ENCODE results near the gene DGCR2.

The DGCR2 gene

DNA sequence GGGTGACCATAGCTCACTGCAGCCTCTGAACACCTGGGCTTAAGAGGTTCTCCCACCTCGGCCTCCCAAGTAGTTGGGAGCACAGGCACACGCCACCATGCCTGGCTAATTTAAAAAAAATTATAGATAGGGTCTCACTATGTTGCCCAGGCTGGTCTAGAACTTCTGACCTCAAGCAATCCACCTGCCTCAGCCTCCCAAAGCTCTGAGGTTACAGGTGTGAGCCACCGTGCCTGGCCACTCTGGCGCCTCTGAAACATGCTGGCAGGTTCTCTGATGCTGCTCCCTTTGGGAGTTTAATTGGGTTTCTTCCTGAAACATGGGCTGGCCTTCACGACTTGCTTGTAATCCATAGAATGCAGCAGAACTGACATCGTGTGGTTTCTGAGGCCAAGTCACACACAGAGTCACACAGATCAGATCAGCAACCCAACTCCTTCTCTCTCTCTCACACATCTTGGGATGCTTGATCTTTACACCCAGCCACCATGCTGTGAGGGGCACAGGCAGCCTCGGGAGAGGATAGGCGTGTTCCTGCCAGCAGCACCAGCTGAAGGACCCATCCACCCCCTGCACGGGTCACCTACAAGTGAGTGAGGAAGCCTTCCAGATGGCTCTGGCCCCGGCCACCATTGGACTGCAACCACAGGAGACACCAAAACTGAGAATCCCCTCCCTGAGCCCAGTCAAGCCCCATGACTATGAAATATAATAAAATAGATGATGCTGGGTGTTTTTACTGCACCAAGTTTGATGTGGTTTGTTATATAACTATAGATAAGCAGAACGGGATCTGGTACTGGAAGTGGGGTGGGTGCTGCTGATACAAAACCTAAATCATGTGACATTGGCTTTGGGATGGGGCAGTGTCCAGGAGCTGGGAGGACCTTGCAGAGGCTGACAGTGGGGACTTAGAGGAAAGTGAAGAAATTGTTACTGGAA lies 31.0 kb upstream of the DGCR2 start:
- TF ChIP-seq RAD21 (IDR thresholded peaks at IDR 0.05; ENCODE audit: low read depth) (no peak), CREB1 (IDR thresholded peaks at IDR 0.05; ENCODE audit: low read depth) (no peak), TEAD4 (IDR thresholded peaks at IDR 0.05) (no peak), TCF12 (IDR thresholded peaks at IDR 0.05; ENCODE audit: low read depth) (no peak), YY1 (IDR thresholded peaks at IDR 0.05; ENCODE audit: low read depth) (no peak), EGR1 (IDR thresholded peaks at IDR 0.05) (no peak), CEBPB (IDR thresholded peaks at IDR 0.05) (no peak), FOXM1 (IDR thresholded peaks at IDR 0.05; ENCODE audit: borderline replicate concordance, low read depth) (no peak), TAF1 (IDR thresholded peaks at IDR 0.05; ENCODE audit: low read depth) (no peak), ZBTB7A (IDR thresholded peaks at IDR 0.05; ENCODE audit: low read depth) (no peak), EP300 (IDR thresholded peaks at IDR 0.05; ENCODE audit: borderline replicate concordance) (no peak), NFIC (IDR thresholded peaks at IDR 0.05) (no peak)
- TF ChIP-seq, protein P1, sequence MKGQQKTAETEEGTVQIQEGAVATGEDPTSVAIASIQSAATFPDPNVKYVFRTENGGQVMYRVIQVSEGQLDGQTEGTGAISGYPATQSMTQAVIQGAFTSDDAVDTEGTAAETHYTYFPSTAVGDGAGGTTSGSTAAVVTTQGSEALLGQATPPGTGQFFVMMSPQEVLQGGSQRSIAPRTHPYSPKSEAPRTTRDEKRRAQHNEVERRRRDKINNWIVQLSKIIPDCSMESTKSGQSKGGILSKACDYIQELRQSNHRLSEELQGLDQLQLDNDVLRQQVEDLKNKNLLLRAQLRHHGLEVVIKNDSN (IDR thresholded peaks at IDR 0.05): no peak
- TF ChIP-seq, protein P2, sequence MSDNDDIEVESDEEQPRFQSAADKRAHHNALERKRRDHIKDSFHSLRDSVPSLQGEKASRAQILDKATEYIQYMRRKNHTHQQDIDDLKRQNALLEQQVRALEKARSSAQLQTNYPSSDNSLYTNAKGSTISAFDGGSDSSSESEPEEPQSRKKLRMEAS (IDR thresholded peaks at IDR 0.05): no peak
- TF ChIP-seq, protein P3, sequence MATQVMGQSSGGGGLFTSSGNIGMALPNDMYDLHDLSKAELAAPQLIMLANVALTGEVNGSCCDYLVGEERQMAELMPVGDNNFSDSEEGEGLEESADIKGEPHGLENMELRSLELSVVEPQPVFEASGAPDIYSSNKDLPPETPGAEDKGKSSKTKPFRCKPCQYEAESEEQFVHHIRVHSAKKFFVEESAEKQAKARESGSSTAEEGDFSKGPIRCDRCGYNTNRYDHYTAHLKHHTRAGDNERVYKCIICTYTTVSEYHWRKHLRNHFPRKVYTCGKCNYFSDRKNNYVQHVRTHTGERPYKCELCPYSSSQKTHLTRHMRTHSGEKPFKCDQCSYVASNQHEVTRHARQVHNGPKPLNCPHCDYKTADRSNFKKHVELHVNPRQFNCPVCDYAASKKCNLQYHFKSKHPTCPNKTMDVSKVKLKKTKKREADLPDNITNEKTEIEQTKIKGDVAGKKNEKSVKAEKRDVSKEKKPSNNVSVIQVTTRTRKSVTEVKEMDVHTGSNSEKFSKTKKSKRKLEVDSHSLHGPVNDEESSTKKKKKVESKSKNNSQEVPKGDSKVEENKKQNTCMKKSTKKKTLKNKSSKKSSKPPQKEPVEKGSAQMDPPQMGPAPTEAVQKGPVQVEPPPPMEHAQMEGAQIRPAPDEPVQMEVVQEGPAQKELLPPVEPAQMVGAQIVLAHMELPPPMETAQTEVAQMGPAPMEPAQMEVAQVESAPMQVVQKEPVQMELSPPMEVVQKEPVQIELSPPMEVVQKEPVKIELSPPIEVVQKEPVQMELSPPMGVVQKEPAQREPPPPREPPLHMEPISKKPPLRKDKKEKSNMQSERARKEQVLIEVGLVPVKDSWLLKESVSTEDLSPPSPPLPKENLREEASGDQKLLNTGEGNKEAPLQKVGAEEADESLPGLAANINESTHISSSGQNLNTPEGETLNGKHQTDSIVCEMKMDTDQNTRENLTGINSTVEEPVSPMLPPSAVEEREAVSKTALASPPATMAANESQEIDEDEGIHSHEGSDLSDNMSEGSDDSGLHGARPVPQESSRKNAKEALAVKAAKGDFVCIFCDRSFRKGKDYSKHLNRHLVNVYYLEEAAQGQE (IDR thresholded peaks at IDR 0.05; ENCODE audit: low read depth): no peak

DNA sequence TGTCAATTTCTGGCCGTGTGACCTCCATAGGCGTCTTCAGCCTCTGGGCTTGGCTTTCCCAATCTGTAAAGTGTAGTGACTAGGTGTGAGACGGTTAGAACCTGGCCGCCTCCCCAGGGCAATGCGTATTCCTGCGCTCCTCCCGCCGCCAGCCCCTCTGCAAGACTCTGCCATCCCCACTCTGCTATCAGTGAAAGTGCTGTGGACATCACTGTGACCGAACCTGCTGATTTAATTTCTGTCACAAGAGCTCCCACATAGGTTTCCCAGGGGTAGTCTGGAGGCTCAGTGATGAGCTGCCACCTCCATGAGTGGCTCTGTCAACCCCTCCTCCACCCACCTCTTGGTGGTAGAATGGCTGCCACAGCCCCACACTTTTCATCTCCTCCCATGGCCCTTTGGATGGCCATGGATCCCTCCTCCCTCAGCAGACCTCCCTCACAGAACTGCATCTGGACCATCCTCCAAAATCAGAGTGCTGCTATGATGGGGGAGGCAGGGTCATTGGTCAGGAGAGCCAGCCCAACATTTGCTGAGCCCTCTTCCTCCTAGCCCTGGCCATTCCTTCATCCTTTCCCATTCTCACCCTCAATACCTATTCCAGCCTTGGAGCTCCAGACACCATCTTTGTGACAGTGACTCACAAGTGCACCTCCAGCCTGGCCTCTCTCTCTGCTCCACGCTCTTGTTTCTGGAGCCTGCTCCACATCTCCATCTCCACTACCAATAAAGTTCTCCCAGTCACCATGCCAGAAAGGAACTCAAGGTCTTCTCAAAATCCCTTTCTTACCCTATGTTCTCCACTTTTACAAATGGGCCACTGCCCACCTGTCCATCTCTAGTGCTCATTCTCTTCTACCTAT lies 29.3 kb upstream of the DGCR2 start:
- TF ChIP-seq FOXM1 (IDR thresholded peaks at IDR 0.05; ENCODE audit: borderline replicate concordance, low read depth): no peak
- TF ChIP-seq, protein P2 (IDR thresholded peaks at IDR 0.05): no peak

DNA sequence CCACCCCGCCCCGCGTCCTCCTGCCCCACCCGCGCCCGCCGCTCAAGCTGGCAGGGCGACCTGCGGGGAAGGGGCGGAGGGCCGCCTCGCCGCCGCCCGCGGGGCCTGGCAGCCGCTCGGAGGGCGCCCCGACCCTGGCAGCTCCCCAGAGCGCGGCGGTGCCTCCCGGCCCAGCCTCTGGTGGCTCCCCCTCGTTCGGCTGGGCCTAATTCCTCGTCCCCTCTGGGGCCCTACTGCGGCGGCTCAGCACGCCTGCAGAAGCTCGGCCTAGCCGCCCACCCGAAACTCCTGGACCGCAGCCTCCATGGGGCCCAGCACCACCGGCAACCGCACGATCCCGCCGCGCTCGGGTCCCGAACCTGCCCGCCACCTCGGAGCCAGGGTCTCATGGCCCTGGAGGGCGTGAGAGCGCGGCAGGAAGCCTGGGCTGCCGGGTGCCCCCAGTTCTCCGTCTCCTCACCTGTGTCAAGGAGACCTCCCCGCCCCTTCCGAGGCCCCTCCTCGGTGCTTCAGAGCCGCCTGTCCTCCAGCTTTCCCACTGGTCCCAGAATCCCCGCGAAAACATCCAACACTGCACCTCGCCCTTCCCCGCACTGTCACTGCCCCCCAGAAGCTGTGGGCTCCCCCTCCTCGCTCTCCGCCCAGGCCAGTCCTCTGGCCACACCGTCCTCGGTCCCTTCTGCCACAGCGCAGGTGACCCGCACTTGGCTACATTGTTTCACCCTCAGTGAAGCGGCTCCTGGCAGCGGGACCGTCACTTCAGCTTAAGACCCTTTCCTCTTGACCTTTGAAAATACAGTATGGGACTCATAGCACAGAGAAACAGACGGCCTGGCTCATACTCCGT lies 28.5 kb upstream of the DGCR2 start:
- TF ChIP-seq TCF12 (IDR thresholded peaks at IDR 0.05; ENCODE audit: low read depth): no peak
- TF ChIP-seq, protein P1 (IDR thresholded peaks at IDR 0.05): no peak
- TF ChIP-seq RAD21 (IDR thresholded peaks at IDR 0.05; ENCODE audit: low read depth): no peak
- no peak for TF ChIP-seq EGR1 (IDR thresholded peaks at IDR 0.05)
- TF ChIP-seq TEAD4 (IDR thresholded peaks at IDR 0.05): no peak
- TF ChIP-seq TAF1 (IDR thresholded peaks at IDR 0.05; ENCODE audit: low read depth): no peak

DNA sequence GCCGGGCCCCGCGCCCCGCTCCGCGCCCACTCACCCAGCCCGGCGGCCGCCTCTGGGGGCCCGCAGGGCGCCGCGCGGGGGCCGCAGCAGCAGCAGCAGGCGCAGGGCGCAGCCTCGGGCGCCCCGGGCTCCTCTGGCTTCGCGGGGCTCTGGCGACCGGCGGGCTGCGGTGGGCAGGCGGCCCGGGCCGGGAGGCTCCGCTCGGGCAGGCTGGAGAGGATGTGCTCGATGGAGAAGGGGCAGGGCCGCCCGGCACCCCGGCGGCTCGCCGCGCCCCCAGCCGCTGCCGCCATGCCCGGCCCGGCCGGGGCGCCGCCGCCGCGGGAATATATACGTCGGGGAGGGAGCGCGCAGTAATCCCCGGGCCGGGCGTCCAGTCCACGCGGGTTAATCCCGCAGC lies 27.8 kb upstream of the DGCR2 start, which contains the start of gene GSC2:
GSC2 (minus strand) TSS at position 302 of the 400 bp plus-strand sequence; CDS start at position 293, 9 bp downstream.
- TF ChIP-seq, protein P2 (IDR thresholded peaks at IDR 0.05): no peak
- TF ChIP-seq CREB1 (IDR thresholded peaks at IDR 0.05; ENCODE audit: low read depth) (no peak), CEBPB (IDR thresholded peaks at IDR 0.05) (no peak), FOXM1 (IDR thresholded peaks at IDR 0.05; ENCODE audit: borderline replicate concordance, low read depth) (no peak), ZBTB7A (IDR thresholded peaks at IDR 0.05; ENCODE audit: low read depth) (no peak), YY1 (IDR thresholded peaks at IDR 0.05; ENCODE audit: low read depth) (no peak), TAF1 (IDR thresholded peaks at IDR 0.05; ENCODE audit: low read depth) (no peak), EGR1 (IDR thresholded peaks at IDR 0.05) (no peak), TCF12 (IDR thresholded peaks at IDR 0.05; ENCODE audit: low read depth) (no peak), RAD21 (IDR thresholded peaks at IDR 0.05; ENCODE audit: low read depth) (no peak), TEAD4 (IDR thresholded peaks at IDR 0.05) (no peak), EP300 (IDR thresholded peaks at IDR 0.05; ENCODE audit: borderline replicate concordance) (no peak), NFIC (IDR thresholded peaks at IDR 0.05) (no peak)
- TF ChIP-seq, protein P1 (IDR thresholded peaks at IDR 0.05): no peak
- TF ChIP-seq, protein P3 (IDR thresholded peaks at IDR 0.05; ENCODE audit: low read depth): no peak
